GM18511 (cell line): Measurements from ENCODE around the gene ZSCAN12.

Source experiments
- ATAC-seq: cut with Tn5 transposase; IDR thresholded peaks from one replicate; pipeline ENCODE4 v1.9.1; 2021; ENCODE audit warnings: mild to moderate bottlenecking, moderate library complexity; ENCODE audit not compliant: unreplicated experiment

Gene ZSCAN12

DNA sequence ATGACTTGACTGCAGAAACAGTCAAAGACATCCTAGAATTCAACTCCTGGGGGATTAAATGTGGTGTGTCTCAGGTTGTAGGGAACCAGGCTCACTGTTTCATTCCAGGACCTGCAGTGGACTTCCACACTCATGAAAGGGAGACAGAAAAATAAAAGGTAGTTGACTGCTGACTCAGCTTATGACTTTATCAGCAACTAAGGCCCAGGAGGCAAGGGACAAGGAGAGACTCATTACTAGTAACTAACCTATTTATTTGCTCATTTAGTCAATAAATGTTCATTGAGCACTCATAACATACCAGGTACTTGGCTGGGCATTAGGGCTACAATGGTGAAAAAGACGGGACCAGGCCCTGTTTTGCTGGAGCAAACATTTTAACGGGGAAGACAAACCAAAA, 66.5 kb downstream of the ZSCAN12 start:
- ATAC-seq = no peak

DNA sequence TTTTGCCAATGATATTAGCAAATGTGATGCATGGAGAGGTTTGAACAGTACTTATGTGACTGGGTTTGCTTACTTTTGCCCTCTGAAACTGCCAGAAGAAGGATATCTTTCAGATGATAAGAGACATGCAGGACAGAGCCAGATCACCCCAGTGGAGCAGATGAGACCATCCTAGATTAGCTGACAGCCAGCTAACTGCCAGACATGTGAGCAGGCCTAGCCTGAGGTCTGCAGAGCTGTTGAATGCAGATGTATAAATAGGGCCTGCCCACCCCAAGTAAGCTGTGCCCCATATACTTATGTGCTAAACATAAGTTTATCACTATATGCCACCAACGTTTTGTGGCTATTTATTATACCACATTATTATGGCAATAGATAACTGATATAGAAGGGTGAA, 69.5 kb downstream of the ZSCAN12 start:
- no peak for ATAC-seq
